RWPE2 (cell line): Measurements from ENCODE around the gene PXMP4.
A peak's percentile ranks its signal among the peaks of the same experiment; 100 is the strongest.

Experiments used
- ATAC-seq: fragments of 200-7000 bp; cut with Tn5 transposase; 3 replicates; pipeline ENCODE4 v1.9.1; 2021; ENCODE audit warnings: low read depth
- DNase-seq: peaks from one replicate; pipeline ENCODE4 v3.0.0-alpha.2; 2020; ENCODE audit warnings: low spot score
- H3K27ac ChIP-seq: fragments of 450-650 bp; 2 replicates; pipeline ENCODE4 v1.5.1; 2017; ENCODE audit warnings: mild to moderate bottlenecking; ENCODE audit not compliant: poor library complexity, severe bottlenecking
- H3K27me3 ChIP-seq: fragments of 250-450 bp; sonication (Bioruptor Pico); 2 replicates; pipeline ENCODE4 v1.5.1; 2021; ENCODE audit warnings: mild to moderate bottlenecking, moderate library complexity; ENCODE audit not compliant: insufficient read depth, poor library complexity, severe bottlenecking
- H3K36me3 ChIP-seq: fragments of 250-450 bp; sonication (Bioruptor Pico); 2 replicates; pipeline ENCODE4 v1.5.1; 2020; ENCODE audit warnings: low read depth, mild to moderate bottlenecking, moderate library complexity
- H3K4me1 ChIP-seq: fragments of 250-450 bp; sonication (Bioruptor Pico); 2 replicates; pipeline ENCODE4 v1.5.1; 2021; ENCODE audit warnings: mild to moderate bottlenecking, moderate library complexity; ENCODE audit not compliant: insufficient read depth, poor library complexity, severe bottlenecking
- H3K4me3 ChIP-seq: fragments of 250-450 bp; sonication (Bioruptor Pico); 2 replicates; pipeline ENCODE4 v1.5.1; 2021; ENCODE audit warnings: mild to moderate bottlenecking, moderate library complexity; ENCODE audit not compliant: severe bottlenecking
- H3K9me3 ChIP-seq: fragments of 250-450 bp; sonication (Bioruptor Pico); 2 replicates; pipeline ENCODE4 v1.5.1; 2021; ENCODE audit warnings: mild to moderate bottlenecking, moderate library complexity; ENCODE audit not compliant: severe bottlenecking
- CTCF ChIP-seq: fragments of 450-650 bp; IDR thresholded peaks from one replicate; pipeline ENCODE4 v1.5.1; 2017; ENCODE audit warnings: mild to moderate bottlenecking, moderate library complexity; ENCODE audit not compliant: poor library complexity, severe bottlenecking

Gene PXMP4

GRCh38 chr20:33676652-33677645, 43.2 kb downstream of the PXMP4 start:
- no peak for TF ChIP-seq CTCF
- H3K27ac ChIP-seq = no peak overlapping the region
- H3K4me1 ChIP-seq = no peaks in the 10 kb centered on the region
- ATAC-seq (no peak), DNase-seq (peak; percentile 89)
- peaks cover 50% of the 10 kb centered on the region for H3K36me3 ChIP-seq
- H3K27me3 ChIP-seq = no peaks in the 10 kb centered on the region
- no peaks in the 10 kb centered on the region for H3K9me3 ChIP-seq
- no peak overlapping the region for H3K4me3 ChIP-seq

GRCh38 chr20:33676121-33676520, 44.0 kb downstream of the PXMP4 start:
- no peaks in the 10 kb centered on the region for H3K9me3 ChIP-seq
- H3K27ac ChIP-seq = no peak overlapping the region
- ATAC-seq (no peak), DNase-seq (peak; percentile 83)
- H3K36me3 ChIP-seq = peaks cover 48% of the 10 kb centered on the region
- no peaks in the 10 kb centered on the region for H3K4me1 ChIP-seq
- no peak for TF ChIP-seq CTCF
- H3K4me3 ChIP-seq = no peak overlapping the region
- no peaks in the 10 kb centered on the region for H3K27me3 ChIP-seq

- Histone ChIP-seq H3K4me1 (no peaks in the 10 kb centered on the region), H3K4me3 (no peak overlapping the region), H3K27ac (peak overlapping the region; percentile 39), H3K36me3 (peaks cover 40% of the 10 kb centered on the region), H3K27me3 (no peaks in the 10 kb centered on the region), H3K9me3 (no peaks in the 10 kb centered on the region)
- DNase-seq (peak; percentile 62), ATAC-seq (no peak)
- TF ChIP-seq CTCF = no peak
Observed at GRCh38 chr20:33675136-33675959, 44.8 kb downstream of the PXMP4 start.

- H3K27me3 ChIP-seq = no peaks in the 10 kb centered on the region
- peaks cover 32% of the 10 kb centered on the region for H3K36me3 ChIP-seq
- peak; percentile 31 for TF ChIP-seq CTCF
- no peaks in the 10 kb centered on the region for H3K9me3 ChIP-seq
- peak within 1 kb of the TSS; percentile 39 for H3K27ac ChIP-seq
- DNase-seq = peak; percentile 90
- H3K4me1 ChIP-seq = no peaks in the 10 kb centered on the region
- peak within 1 kb of the TSS; percentile 49 for H3K4me3 ChIP-seq
- ATAC-seq = peak; percentile 71
Observed at GRCh38 chr20:33674294-33675135, 45.6 kb downstream of the PXMP4 start, which contains the start of gene NECAB3. NECAB3 (minus strand) TSS chr20:33674428; CDS start chr20:33674352, 76 bp downstream.
